ENCODE measurements around the gene ZNF264.
"Not testable (repeated sequence)": the region's sequence is repeated elsewhere in the genome, so short reads cannot be mapped to it uniquely, and the experiment has no call there.

Gene ZNF264

GRCh38 chr19:57190301-57190700, 999 bp upstream of the ZNF264 start:
- Histone ChIP-seq H3K27me3 (replicated peaks; ENCODE audit: insufficient read depth, low read length) (no peaks in the 10 kb centered on the region), H2AFZ (ENCODE audit: low read length) (no peak overlapping the region; the same call in 1 of the 2 replicates), H4K20me1 (ENCODE audit: insufficient read depth, low read length) (no peaks in the 10 kb centered on the region), H3K9me3 (replicated peaks; ENCODE audit: insufficient read depth, low read length) (no peaks in the 10 kb centered on the region), H3K4me1 (ENCODE audit: low read length) (no peaks in the 10 kb centered on the region), H3K9ac (ENCODE audit: low read length) (no peak overlapping the region), H3K79me2 (ENCODE audit: low read length) (no peaks in the 10 kb centered on the region), H3F3A (ENCODE audit: insufficient read depth, low read length) (no peaks in the 10 kb centered on the region), H3K9me2 (replicated peaks; ENCODE audit: insufficient read depth, low read length) (no peaks in the 10 kb centered on the region), H3K4me2 (ENCODE audit: low read depth, low read length) (no peak overlapping the region), H3K36me3 (replicated peaks; ENCODE audit: insufficient read depth, low read length) (no peaks in the 10 kb centered on the region), H3K4me3 (ENCODE audit: low read length) (no peak overlapping the region), H3K27ac (ENCODE audit: low read length) (no peak overlapping the region)
- no peak for TF ChIP-seq EZH2 (optimal IDR thresholded peaks at IDR 0.05; ENCODE audit: low read depth, low read length)
- no peak for TF ChIP-seq EZH2phosphoT487 (IDR thresholded peaks at IDR 0.05; ENCODE audit: low read length)
- TF ChIP-seq CTCF (IDR thresholded peaks at IDR 0.05; ENCODE audit: low read length), result no peak
- no peak for DNase-seq

- H3K4me3 ChIP-seq (ENCODE audit: low read length), result peak overlapping the region; percentile 55
- H3K79me2 ChIP-seq (ENCODE audit: low read length), result no peaks in the 10 kb centered on the region
- TF ChIP-seq EZH2phosphoT487 (IDR thresholded peaks at IDR 0.05; ENCODE audit: low read length) (no peak), CTCF (IDR thresholded peaks at IDR 0.05; ENCODE audit: low read length) (no peak)
- H3K4me1 ChIP-seq (ENCODE audit: low read length), result no peaks in the 10 kb centered on the region
- no peak overlapping the region for H3K9ac ChIP-seq (ENCODE audit: low read length)
- H4K20me1 ChIP-seq (ENCODE audit: insufficient read depth, low read length), result no peaks in the 10 kb centered on the region
- DNase-seq, result no peak
- no peaks in the 10 kb centered on the region for H3K36me3 ChIP-seq (replicated peaks; ENCODE audit: insufficient read depth, low read length)
- H3K4me2 ChIP-seq (ENCODE audit: low read depth, low read length), result peak overlapping the region; percentile 34; the same call in 1 of the 2 replicates
- H3K27me3 ChIP-seq (replicated peaks; ENCODE audit: insufficient read depth, low read length), result no peaks in the 10 kb centered on the region
- no peaks in the 10 kb centered on the region for H3F3A ChIP-seq (ENCODE audit: insufficient read depth, low read length)
- no peaks in the 10 kb centered on the region for H3K9me2 ChIP-seq (replicated peaks; ENCODE audit: insufficient read depth, low read length)
- no peaks in the 10 kb centered on the region for H3K9me3 ChIP-seq (replicated peaks; ENCODE audit: insufficient read depth, low read length)
- 0 out of 2 replicates have a peak overlapping the region, but pooled peaks have one; percentile 83 for H2AFZ ChIP-seq (ENCODE audit: low read length)
- no peak overlapping the region for H3K27ac ChIP-seq (ENCODE audit: low read length)
Observed at GRCh38 chr19:57192077-57192420, 749 bp downstream of the ZNF264 start.

- Histone ChIP-seq H3K4me2 (ENCODE audit: low read depth, low read length) (no peak overlapping the region), H3K4me1 (ENCODE audit: low read length) (no peaks in the 10 kb centered on the region), H3K79me2 (ENCODE audit: low read length) (no peaks in the 10 kb centered on the region), H3K27ac (ENCODE audit: low read length) (no peak overlapping the region), H4K20me1 (ENCODE audit: insufficient read depth, low read length) (no peaks in the 10 kb centered on the region), H3K27me3 (replicated peaks; ENCODE audit: insufficient read depth, low read length) (no peaks in the 10 kb centered on the region), H3K9me2 (replicated peaks; ENCODE audit: insufficient read depth, low read length) (no peaks in the 10 kb centered on the region), H2AFZ (ENCODE audit: low read length) (no peak overlapping the region), H3K9ac (ENCODE audit: low read length) (no peak overlapping the region), H3F3A (ENCODE audit: insufficient read depth, low read length) (no peaks in the 10 kb centered on the region), H3K9me3 (replicated peaks; ENCODE audit: insufficient read depth, low read length) (no peaks in the 10 kb centered on the region), H3K36me3 (replicated peaks; ENCODE audit: insufficient read depth, low read length) (no peaks in the 10 kb centered on the region), H3K4me3 (ENCODE audit: low read length) (no peak overlapping the region)
- DNase-seq, result no peak
- TF ChIP-seq EZH2 (optimal IDR thresholded peaks at IDR 0.05; ENCODE audit: low read depth, low read length) (no peak), EZH2phosphoT487 (IDR thresholded peaks at IDR 0.05; ENCODE audit: low read length) (no peak), CTCF (IDR thresholded peaks at IDR 0.05; ENCODE audit: low read length) (no peak)
Observed at GRCh38 chr19:57192993-57193392, 1.7 kb downstream of the ZNF264 start.

- H3K79me2 ChIP-seq (ENCODE audit: low read length); H3K27ac ChIP-seq (ENCODE audit: low read length); H3K4me2 ChIP-seq (ENCODE audit: low read depth, low read length); H3K27me3 ChIP-seq (replicated peaks; ENCODE audit: insufficient read depth, low read length); H3F3A ChIP-seq (ENCODE audit: insufficient read depth, low read length); H3K9ac ChIP-seq (ENCODE audit: low read length); H3K4me3 ChIP-seq (ENCODE audit: low read length); H3K9me3 ChIP-seq (replicated peaks; ENCODE audit: insufficient read depth, low read length); H4K20me1 ChIP-seq (ENCODE audit: insufficient read depth, low read length); H3K9me2 ChIP-seq (replicated peaks; ENCODE audit: insufficient read depth, low read length); H3K4me1 ChIP-seq (ENCODE audit: low read length); DNase-seq; H2AFZ ChIP-seq (ENCODE audit: low read length); H3K36me3 ChIP-seq (replicated peaks; ENCODE audit: insufficient read depth, low read length): not testable (repeated sequence)
Observed at GRCh38 chr19:57197874-57198273, 6.6 kb downstream of the ZNF264 start.
